GM12878 (cell line): Measurements from ENCODE around the gene LFNG. TPM values are rescaled to one million over a fixed set of nuclear protein-coding genes. Genes with fewer than 3 reads are reported as not detected.
"Not testable (repeated sequence)": the region's sequence is repeated elsewhere in the genome, so short reads cannot be mapped to it uniquely, and the experiment has no call there.

Source experiments
- ATAC-seq: fragments of 200-7000 bp; cut with Tn5 transposase; 3 replicates; pipeline ENCODE4 v1.9.1; 2020; ENCODE audit warnings: mild to moderate bottlenecking, moderate library complexity
- BruUV-seq: library from RNA; stranded (reverse); fragments of 400-500 nt; replicated peaks from 2 replicates; lab custom pipeline; 2021; lab: Mats Ljungman, UMichigan
- CTCF ChIA-PET: fragments of 300-600 bp; sonication (Branson Sonifier 250); formaldehyde crosslinking; extraction: SDS; loops from one replicate; lab custom pipeline; 2021; ENCODE audit warnings: inconsistent platforms; lab: Yijun Ruan, JAX
- POLR2A ChIA-PET: fragments of 350-600 bp; formaldehyde crosslinking; extraction: SDS; loops from one replicate; lab custom pipeline; 2021; ENCODE audit warnings: inconsistent platforms; lab: Charles Lee
- RAD21 ChIA-PET: fragments of 300-600 bp; sonication (Branson Sonifier 250); formaldehyde crosslinking; loops from one replicate; lab custom pipeline; 2023; ENCODE audit warnings: antibody characterized with exemption; ENCODE audit not compliant: unreplicated experiment; lab: Charles Lee
- SMC1A ChIA-PET: fragments of 300-600 bp; sonication (Branson Sonifier 250); formaldehyde crosslinking; loops from one replicate; lab custom pipeline; 2023; ENCODE audit not compliant: unreplicated experiment, uncharacterized antibody; lab: Charles Lee
- DNase-seq: peaks from one replicate; pipeline ENCODE4 v3.0.0-alpha.2; 2011; ENCODE audit warnings: low read depth, low spot score
- FAIRE-seq: peaks from 3 replicates; lab custom pipeline; 2011; peaks lifted over from hg19 to GRCh38; lab: Jason Lieb, UNC
- H2AFZ ChIP-seq: 2 replicates; pipeline ENCODE4 v1.6.0; 2011; ENCODE audit warnings: low read depth, low read length, control low read depth; ENCODE audit not compliant: control insufficient read depth
- H3K27ac ChIP-seq: 2 replicates; pipeline ENCODE4 v1.5.1; 2011; ENCODE audit warnings: control low read depth; ENCODE audit not compliant: control insufficient read depth, insufficient read depth
- H3K27me3 ChIP-seq, 2 experiments: replicated peaks in 1 of 2; 2 replicates each; pipeline versions ENCODE4 v1.6.0 to v1.6.1; 2011; ENCODE audit warnings: low read length in 1 of 2; ENCODE audit not compliant: control insufficient read depth in 2 of 2, insufficient read depth in 2 of 2
- H3K36me3 ChIP-seq, 2 experiments: 2 replicates each; pipeline ENCODE4 v1.5.1; 2011; ENCODE audit warnings: low read length in 1 of 2; ENCODE audit not compliant: control insufficient read depth in 2 of 2, insufficient read depth in 2 of 2
- H3K4me1 ChIP-seq: 2 replicates; pipeline ENCODE4 v1.6.1; 2011; ENCODE audit warnings: mild to moderate bottlenecking, low read length, moderate library complexity, mixed read lengths; ENCODE audit not compliant: control insufficient read depth, insufficient read depth
- H3K4me2 ChIP-seq: 2 replicates; pipeline ENCODE4 v1.6.0; 2011; ENCODE audit warnings: control low read depth; ENCODE audit not compliant: control insufficient read depth, insufficient read depth
- H3K4me3 ChIP-seq: fragments of 200-600 bp; sonication (generic); 2 replicates; pipeline ENCODE4 v1.5.1; 2016
- H3K79me2 ChIP-seq: 2 replicates; pipeline ENCODE4 v1.6.0; 2011; ENCODE audit warnings: low read length; ENCODE audit not compliant: control insufficient read depth, insufficient read depth
- H3K9ac ChIP-seq: 2 replicates; pipeline ENCODE4 v1.8.0; 2011; ENCODE audit warnings: low read length, control low read depth, mixed read lengths; ENCODE audit not compliant: control insufficient read depth, insufficient read depth
- H3K9me3 ChIP-seq: replicated peaks from 3 replicates; pipeline ENCODE4 v1.5.1; 2011; ENCODE audit warnings: mild to moderate bottlenecking, low read length; ENCODE audit not compliant: control insufficient read depth, insufficient read depth
- H4K20me1 ChIP-seq: 2 replicates; pipeline ENCODE4 v1.6.0; 2011; ENCODE audit not compliant: control insufficient read depth, insufficient read depth
- WGBS: methylation state at CpG from one replicate; pipeline ENCODE4 v1.1.6; 2016; ENCODE audit warnings: low lambda C conversion rate; ENCODE audit not compliant: insufficient replicate concordance, insufficient coverage; ENCODE audit errors: missing lambda C conversion rate; 5-methylcytosine and 5-hydroxymethylcytosine counted together
- in situ Hi-C: fragments of 300-500 bp; cut with MboI; formaldehyde crosslinking; loops from 9 replicates; pipeline ENCODE4 v1.14.3; 2018; ENCODE audit warnings: mixed read lengths
- intact Hi-C: fragments of 100-400 bp; cut with micrococcal nuclease; formaldehyde crosslinking; loops from one replicate; pipeline ENCODE4 v1.14.2; 2022; ENCODE audit not compliant: unreplicated experiment
- polyA plus RNA-seq, 11 experiments: library from polyadenylated mRNA; depleted of rRNA in 4 of 11; unstranded in 6 of 11; stranded (reverse) in 5 of 11; fragments of >200 nt; fragmentation: Nextera tagmentation in 4 of 11; fragmentation: Illumina TruSeq in 1 of 11; extraction: Ambion mirVana in 4 of 11; extraction: Trizol in 1 of 11; gene quantifications; 1 replicate in 1 of 11; 2 replicates in 10 of 11; pipeline versions ENCODE4 v1.2.1 to v1.2.3, GENCODE V29; 2011 to 2016; ENCODE audit warnings: inconsistent platforms in 2 of 11, missing spikeins in 2 of 11, low read depth in 1 of 11
- total RNA-seq, 4 experiments: library from RNA; depleted of rRNA in 3 of 4; stranded (reverse); fragments of >200 nt in 3 of 4; fragmentation: Illumina TruSeq in 1 of 4; extraction: Trizol in 1 of 4; gene quantifications; 2 replicates each; pipeline versions ENCODE4 v1.2.1 to v1.2.3, GENCODE V29; 2013 to 2021

The LFNG gene
- total and polyA plus RNA-seq, 10 of the 15 experiments (the other 5 are each of a cell fraction or from before 2014, with no cell fraction given) = 0.09 to 0.68 (median 0.33) TPM; not detected in 2

GRCh38 chr7:2531796-2532110 is 12.2 kb downstream of the LFNG start:
- H3K4me3 ChIP-seq, H4K20me1 ChIP-seq, H3K9ac ChIP-seq, BruUV-seq, RAD21 ChIA-PET, DNase-seq, H3K9me3 ChIP-seq, ATAC-seq, CTCF ChIA-PET, H3K27me3 ChIP-seq, SMC1A ChIA-PET, H3K79me2 ChIP-seq, intact Hi-C loops, H3K36me3 ChIP-seq, H3K4me2 ChIP-seq, H3K27ac ChIP-seq, FAIRE-seq, POLR2A ChIA-PET, H2AFZ ChIP-seq, in situ Hi-C loops: not testable (repeated sequence)
- 68% methylated on average over 7 of the region's 17 CpGs for WGBS
- H3K4me1 ChIP-seq = peaks cover 29% of the 10 kb centered on the region

- ATAC-seq, H3K4me3 ChIP-seq, CTCF ChIA-PET, BruUV-seq, H3K27me3 ChIP-seq, H3K27ac ChIP-seq, H3K36me3 ChIP-seq, DNase-seq, H3K9me3 ChIP-seq, H3K9ac ChIP-seq, SMC1A ChIA-PET, H4K20me1 ChIP-seq, RAD21 ChIA-PET, H2AFZ ChIP-seq, H3K79me2 ChIP-seq, in situ Hi-C loops, POLR2A ChIA-PET, intact Hi-C loops, H3K4me2 ChIP-seq: not testable (repeated sequence)
- WGBS = 64% methylated on average over 11 of the region's 15 CpGs
- H3K4me1 ChIP-seq = peaks cover 29% of the 10 kb centered on the region
- peak; percentile 49 for FAIRE-seq
Observed at GRCh38 chr7:2532199-2532772, 12.7 kb downstream of the LFNG start.

- DNase-seq, BruUV-seq, H3K27me3 ChIP-seq, H3K79me2 ChIP-seq, intact Hi-C loops, ATAC-seq, POLR2A ChIA-PET, H3K9me3 ChIP-seq, H2AFZ ChIP-seq, H3K36me3 ChIP-seq, CTCF ChIA-PET, H3K27ac ChIP-seq, SMC1A ChIA-PET, in situ Hi-C loops, H3K4me2 ChIP-seq, RAD21 ChIA-PET, H3K9ac ChIP-seq, H4K20me1 ChIP-seq, H3K4me3 ChIP-seq: not testable (repeated sequence)
- peak; percentile 47 for FAIRE-seq
- 58% methylated on average over 5 of the region's 8 CpGs for WGBS
- peaks cover 29% of the 10 kb centered on the region for H3K4me1 ChIP-seq
Observed at GRCh38 chr7:2532816-2533215, 13.2 kb downstream of the LFNG start.

- ATAC-seq, H3K27ac ChIP-seq, intact Hi-C loops, H3K79me2 ChIP-seq, RAD21 ChIA-PET, DNase-seq, H3K9ac ChIP-seq, POLR2A ChIA-PET, FAIRE-seq, H3K27me3 ChIP-seq, CTCF ChIA-PET, H3K4me3 ChIP-seq, SMC1A ChIA-PET, H3K4me2 ChIP-seq, H2AFZ ChIP-seq, BruUV-seq, H3K9me3 ChIP-seq, H3K36me3 ChIP-seq, in situ Hi-C loops, H4K20me1 ChIP-seq: not testable (repeated sequence)
- WGBS = 56% methylated on average over 2 of the region's 8 CpGs
- peaks cover 26% of the 10 kb centered on the region for H3K4me1 ChIP-seq
Observed at GRCh38 chr7:2533566-2533965, 14.0 kb downstream of the LFNG start.
